ENCODE data around the gene SLCO3A1.

SLCO3A1 gene

DNA sequence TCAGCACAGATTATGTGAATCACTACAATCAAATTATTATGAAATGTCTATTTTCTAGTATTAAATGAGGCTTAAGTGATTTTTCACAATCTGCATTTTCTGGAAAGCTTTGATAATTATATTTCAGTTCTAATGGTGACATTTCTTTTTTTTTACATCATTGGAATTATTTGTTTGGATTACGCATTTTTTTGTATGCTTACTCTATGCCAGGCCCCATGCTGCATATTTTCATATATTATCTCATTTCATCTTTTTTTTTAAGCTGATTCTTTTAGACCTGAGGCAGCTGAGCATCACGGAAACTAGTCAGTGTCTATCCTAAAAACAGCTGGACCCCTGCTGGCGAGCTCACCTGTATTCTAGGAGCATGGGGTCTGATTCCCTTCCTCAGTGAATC lies 31.1 kb downstream of the SLCO3A1 start:
- no peak for DNase-seq

DNA sequence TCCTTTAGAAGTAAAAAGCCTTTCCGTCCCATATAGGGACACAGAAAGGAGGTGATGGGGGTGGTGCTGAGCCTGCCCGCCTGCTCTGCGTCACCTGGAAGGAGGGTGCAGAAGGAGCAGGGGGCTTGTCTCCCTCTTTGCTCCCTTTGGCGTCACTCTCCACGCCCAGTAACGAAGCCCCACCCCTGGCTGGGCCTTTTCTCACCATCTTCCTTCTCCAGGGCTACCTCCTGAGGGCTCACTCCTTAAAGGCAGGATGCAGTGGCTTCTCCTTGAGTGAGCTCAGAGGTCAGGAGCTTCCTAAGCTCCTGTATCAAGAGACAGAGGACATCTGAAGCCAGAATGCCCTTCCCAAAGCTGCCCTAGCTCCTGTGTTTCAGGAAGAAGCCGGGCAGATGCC lies 31.5 kb downstream of the SLCO3A1 start:
- DNase-seq: no peak

DNA sequence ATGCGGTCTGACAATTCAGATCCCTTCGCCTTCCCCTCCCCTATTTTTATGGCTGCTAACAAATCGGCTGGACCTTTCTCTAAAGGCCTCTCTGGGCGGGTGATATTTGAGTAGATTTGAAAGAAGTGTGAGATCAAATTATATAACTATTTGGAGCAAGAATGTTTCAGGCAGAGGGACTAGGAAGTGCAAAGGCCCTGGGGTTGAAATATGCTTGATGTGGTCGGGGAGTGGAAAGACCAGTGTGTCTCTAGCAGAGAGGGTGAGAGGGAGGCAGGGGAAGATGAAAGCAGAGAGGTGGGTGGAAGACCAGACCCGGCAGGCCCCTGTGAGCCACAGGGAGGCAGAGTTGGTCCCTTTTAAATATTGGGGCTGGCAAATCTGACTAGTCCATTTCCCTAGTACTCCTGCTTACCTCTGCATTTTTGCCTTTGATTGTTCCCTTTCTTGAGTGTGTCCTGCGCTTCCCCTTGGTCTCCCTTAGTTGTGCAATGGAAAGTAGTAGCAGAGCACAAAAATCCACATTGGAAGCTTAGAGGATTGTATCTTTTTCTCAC lies 32.3 kb downstream of the SLCO3A1 start:
- DNase-seq: no peak

- no peak for DNase-seq
Measured at GRCh38 chr15:91886878-91887277, 33.4 kb downstream of the SLCO3A1 start.

- DNase-seq: no peak
Measured at GRCh38 chr15:91887321-91887720, 33.8 kb downstream of the SLCO3A1 start.

- no peak for DNase-seq
Measured at GRCh38 chr15:91887921-91888373, 34.4 kb downstream of the SLCO3A1 start.

DNA sequence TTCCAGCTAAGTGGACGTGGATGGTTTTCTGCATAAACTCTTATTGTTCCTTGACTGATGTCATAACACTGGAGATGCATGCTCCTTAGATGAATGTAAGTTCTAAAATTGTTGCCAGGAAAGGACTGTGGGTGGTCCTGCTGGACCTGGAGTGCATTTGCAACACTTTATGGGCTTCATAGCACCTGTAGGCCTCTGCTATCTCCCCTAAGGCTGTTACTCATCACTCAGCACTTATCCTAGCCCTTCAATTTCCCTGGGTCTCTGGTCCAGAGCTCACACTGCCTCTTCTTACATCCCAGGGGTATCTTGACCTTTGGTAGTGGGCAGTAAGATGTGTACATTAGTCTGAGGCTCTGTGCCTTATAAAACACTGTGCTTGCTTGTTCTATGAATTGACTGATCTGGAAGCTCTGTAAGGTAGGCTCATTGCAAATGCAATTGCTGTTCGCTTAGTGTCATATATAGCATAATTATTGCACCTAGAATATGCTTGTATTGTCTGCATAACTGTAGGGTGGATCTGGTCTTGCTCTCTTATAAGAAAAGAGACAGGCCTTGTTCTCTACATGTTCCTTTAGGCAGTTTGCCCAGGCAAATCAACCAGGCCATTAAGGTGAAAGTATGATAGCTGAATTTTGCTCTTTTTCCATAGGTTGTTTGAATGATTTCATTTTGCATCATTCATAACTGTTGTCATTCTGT lies 35.8 kb downstream of the SLCO3A1 start:
- no peak for DNase-seq

DNA sequence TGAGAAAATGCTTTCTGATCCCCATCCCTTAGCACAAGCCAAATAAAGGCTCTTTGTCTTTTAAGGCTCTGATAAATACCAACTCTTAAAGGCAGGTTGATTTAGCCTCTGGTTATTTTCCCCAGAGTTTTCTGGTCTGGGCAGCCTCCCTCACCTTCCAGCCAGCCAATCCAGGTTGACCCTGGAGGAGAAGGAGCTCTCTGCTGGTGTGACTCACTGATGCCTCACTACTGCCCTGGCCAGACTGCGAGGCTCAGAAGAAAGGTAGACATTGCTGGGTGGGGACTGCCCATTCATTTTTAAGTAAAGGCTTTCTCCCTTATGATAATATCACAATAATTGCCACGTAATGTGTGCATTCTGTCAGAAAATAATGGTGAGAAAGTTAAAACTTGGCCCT lies 37.1 kb downstream of the SLCO3A1 start:
- no peak for DNase-seq

GRCh38 chr15:91891101-91891500 lies 37.6 kb downstream of the SLCO3A1 start:
- DNase-seq: no peak

GRCh38 chr15:91891788-91892345 lies 38.4 kb downstream of the SLCO3A1 start:
- no peak for DNase-seq

- DNase-seq: no peak
Measured at GRCh38 chr15:91892436-91892835, 38.9 kb downstream of the SLCO3A1 start.

GRCh38 chr15:91894606-91895005 lies 41.1 kb downstream of the SLCO3A1 start:
- DNase-seq: no peak

- DNase-seq: no peak
Measured at GRCh38 chr15:91895051-91895450, 41.5 kb downstream of the SLCO3A1 start.

DNA sequence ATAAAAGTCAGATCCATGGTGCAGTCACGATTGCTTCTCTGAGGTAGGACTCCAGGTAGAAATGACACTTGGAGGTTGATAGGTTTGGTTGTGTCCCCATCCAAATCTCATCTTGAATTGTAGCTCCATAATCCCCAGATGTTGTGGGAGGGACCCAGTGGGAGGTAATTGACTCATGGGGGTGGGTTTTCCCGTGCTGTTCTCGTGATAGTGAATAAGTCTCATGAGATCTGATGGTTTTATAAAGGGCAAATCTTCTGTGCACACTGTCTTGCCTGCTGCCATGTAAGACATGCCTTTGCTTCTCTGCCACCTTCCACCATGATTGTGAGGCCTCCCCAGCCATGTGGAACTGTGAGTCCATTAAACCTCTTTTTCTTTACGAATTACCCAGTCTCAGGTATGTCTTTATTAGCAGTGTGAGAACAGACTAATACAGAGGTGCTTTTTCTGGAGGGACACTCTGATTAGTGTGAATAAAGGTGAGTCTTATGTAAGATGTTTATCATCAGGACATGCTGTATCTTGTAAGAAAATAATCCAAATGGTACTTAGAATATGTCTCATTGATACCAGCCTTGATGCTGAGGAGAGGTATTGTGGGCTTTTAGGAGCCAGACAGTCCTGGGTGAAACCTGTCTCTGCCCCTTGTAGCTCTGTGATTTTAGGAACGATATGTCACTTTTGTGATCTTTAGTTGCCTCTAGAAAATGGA lies 43.0 kb downstream of the SLCO3A1 start:
- no peak for DNase-seq

- no peak for DNase-seq
Measured at GRCh38 chr15:91897585-91898372, 44.3 kb downstream of the SLCO3A1 start.

- no peak for DNase-seq
Measured at GRCh38 chr15:91898843-91899242, 45.3 kb downstream of the SLCO3A1 start.

DNA sequence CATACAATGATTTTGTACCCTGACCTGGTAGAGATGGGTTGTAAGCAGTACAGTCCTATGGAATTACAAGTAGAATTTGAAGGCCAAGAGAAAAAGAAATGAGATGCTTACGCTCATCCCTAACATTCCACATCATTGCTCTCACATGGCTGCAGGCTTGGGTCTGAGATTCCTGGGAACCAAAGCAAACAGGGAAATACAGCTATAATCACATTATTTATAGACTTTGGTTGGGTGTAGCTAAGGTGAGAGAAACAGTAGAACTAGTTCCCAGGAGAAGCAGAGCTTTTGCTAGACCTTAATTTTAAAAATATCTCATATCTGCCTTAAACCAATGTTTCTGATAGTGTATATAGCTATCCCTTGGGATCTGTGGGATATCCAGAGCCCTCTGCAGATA lies 51.4 kb downstream of the SLCO3A1 start:
- no peak for DNase-seq

DNA sequence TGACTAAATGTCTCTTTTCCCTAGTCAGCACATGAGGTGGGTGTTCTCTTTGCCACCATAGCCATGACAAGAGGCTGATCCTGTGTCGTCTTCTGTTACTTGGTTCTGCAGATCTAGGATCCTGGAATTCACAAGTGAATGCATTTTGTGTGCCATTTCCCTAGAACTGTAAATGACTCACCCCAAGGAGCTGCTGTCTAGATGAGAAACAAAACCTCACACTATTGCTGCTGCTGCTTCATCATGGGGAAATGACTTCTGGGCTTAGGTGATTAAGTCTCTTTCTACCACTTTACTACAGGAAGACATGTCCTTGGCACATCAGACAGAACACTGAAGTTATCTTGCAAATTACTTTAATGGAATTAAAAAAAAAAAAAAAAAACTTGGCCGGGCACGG lies 54.9 kb downstream of the SLCO3A1 start:
- DNase-seq: no peak

GRCh38 chr15:91909111-91909510 lies 55.6 kb downstream of the SLCO3A1 start:
- DNase-seq: no peak

DNA sequence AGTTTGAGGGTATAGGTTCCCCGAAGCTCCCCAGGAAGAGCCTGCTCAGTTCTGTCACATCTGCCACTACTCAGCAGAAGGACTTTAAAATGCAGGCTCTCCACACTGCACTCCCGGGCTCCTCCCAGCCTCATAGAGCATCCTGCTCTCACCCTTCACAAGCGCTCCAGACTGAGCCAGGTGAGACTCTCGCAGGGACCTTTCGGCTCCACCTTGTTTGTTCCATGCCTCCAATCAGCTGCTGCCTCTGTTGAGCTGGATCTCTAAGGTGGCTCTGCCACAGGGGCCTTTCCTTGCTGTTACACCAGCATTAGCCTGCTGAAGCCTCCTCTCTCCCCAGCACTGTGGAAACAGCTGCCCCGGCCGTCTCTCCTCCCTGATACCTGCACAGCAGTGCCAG lies 56.1 kb downstream of the SLCO3A1 start:
- no peak for DNase-seq

GRCh38 chr15:91911844-91912243 lies 58.3 kb downstream of the SLCO3A1 start:
- DNase-seq: no peak

DNA sequence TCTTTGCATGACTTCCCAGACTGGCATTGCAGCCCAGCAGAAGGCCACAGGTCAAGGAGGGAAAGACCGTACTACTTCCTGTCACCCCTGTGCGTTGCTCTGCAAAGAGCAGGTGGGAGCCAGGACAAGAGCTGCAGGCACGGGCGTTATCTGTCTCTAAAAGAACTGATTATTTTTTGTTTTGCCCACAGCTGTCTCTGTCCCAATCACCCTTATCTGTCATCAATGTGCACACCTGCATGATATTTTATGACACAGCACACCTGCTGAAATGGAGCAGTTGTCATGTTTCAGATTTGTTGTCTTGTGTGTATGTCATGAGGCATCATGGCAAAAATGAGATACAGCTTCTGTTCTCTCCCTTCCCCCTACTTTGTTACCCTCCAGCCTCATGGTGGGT lies 58.8 kb downstream of the SLCO3A1 start:
- no peak for DNase-seq

GRCh38 chr15:91913560-91913959 lies 60.1 kb downstream of the SLCO3A1 start:
- no peak for DNase-seq

Measured in effector CD4-positive, alpha-beta T cell (primary cell).